HUDEP-2 (cell line): ENCODE measurements around the gene SMPD3.
"Not testable (repeated sequence)": the region's sequence is repeated elsewhere in the genome, so short reads cannot be mapped to it uniquely, and the experiment has no call there.

Source experiments
- DNase-seq, 76 experiments: peaks; one replicate each; lab custom pipeline; 2025; ENCODE audit not compliant: unreplicated experiment in 76 of 76; lab: John Stamatoyannopoulos, UW

Gene SMPD3

DNA sequence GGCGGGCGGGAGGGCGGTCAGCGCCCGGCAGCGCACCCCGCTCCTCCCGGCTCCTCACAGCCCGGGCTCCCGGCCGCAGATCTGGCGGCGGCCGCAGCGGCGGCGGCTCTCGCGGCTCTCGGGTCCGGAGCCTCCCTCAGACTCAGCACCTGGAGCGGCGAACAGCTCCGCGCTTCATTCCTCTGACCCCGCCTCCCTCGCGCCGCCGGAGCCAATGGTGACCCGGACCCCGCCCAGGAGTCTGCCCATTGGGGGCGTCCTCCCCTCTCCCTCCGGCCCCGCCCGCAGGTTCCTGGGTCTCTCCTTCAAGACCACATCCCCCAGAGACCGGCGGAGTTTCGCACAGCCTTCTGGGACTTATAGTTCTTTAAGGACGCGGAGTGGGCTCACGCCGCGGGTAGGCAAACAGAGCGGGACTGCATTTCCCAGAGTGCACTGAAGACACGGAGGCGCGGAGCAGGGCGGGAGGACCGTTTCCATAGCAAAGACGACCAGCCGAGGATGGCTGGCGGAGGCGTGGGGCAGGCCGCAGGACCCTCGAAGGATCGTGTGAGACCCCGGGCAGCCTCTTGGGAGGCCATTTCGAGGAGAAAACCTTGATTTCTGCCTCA, at the start of gene SMPD3:
SMPD3 (minus strand) TSS at position 149 of the 611 bp plus-strand sequence. CDS start 76,327 bp downstream, outside the sequence.
- peak in 74 of 76 experiments; percentile 34 to 96 (median 90) for DNase-seq

- DNase-seq = no peak
These were observed 48.4 kb upstream of the SMPD3 start for GRCh38 chr16:68496689-68497088.

- not testable (repeated sequence) for DNase-seq
These were observed 46.0 kb upstream of the SMPD3 start for GRCh38 chr16:68494261-68494660.

DNA sequence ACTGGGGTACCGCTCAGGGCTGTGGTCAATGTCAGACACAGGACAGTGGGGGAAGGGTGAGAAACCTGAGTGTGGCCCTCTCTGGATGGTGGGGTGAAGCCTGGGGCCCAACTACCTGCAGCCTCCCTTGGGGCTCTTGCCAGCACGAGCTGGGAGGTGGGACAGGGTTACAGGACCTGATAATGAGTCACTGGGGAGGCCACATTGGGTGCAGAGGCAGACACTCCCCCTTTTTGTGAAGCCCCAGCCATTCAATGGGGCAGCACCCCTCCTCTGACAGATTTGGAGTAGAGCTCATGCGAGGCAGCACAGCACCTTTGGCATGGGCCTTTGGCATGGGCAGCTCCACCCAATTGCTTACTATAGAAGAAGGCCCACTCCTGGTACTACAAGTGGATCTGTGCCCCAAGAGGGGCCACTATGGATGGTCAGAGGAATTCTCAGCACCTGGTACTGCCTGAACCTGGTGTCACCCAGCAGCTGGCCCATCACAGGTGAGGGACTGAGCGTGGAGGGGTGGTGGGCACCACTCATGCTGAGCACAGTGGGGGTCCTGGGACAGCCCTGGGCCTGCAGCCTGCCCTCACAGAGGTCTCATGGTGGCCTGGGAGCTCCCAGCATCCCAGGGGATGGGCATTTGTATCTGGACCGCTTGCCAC, 45.2 kb upstream of the SMPD3 start:
- no peak for DNase-seq

- peak in 11 of 76 experiments; percentile 4 to 33 (median 13) for DNase-seq
These were observed 44.5 kb upstream of the SMPD3 start for GRCh38 chr16:68492543-68493411.

DNA sequence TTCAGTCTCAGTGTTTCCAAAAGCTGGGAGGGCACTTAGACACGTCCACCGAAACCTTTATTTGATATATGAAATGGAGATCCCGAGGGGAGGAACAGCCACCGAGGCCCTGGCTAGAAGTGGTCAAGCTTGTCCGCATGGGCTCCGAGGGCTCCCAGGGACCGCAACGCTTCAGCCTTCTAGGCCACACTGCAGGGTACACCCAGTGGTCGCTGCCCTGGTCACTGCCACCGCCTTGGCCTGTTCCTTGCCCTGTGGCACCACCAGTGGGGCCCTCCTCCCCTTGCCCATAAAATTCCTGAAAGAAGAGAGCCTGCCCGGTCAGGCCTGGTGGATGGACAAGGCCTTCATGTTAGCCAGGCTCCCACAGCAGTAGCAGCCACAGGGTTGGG, 43.8 kb upstream of the SMPD3 start:
- DNase-seq = no peak

- no peak for DNase-seq
These were observed 43.3 kb upstream of the SMPD3 start for GRCh38 chr16:68491576-68491950.

GRCh38 chr16:68490829-68491575, 42.7 kb upstream of the SMPD3 start:
- DNase-seq = no peak

DNA sequence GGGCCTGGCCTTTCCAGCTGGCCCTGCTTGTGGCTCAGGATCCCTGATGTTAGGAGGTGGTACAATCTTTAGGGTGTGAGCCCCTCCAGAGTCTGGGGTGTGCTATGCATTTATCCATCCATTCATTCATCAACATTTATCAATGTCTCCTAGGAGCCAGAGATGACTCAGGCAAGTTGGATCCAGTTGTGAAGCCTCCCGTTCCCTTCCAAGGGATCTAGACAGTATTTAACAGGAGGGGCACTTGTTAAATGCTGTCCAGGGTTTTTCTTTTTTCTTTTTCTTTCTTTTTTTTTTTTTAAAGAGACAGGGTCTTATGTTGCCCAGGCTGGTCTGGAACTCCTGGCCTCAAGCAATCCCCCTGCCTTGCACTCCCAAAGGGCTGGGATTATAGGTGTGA, 42.0 kb upstream of the SMPD3 start:
- DNase-seq = no peak

DNA sequence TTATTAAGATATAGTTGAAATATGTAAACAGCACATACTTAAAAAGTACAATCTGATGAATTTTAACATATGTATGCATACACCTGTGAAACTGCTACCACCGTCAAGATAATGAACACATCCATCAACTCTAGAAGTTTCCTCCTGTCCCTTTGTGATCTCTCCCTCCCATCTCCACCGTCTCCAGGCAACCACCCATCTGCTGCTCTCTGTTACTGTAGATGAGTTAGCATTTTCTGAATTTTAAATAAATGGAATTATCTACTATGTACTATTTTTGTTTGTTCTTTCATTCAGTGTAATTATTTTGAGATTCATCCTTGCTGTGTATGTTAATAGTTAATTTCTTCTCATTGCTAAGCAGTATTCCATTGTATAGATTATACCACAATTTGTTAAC, 40.2 kb upstream of the SMPD3 start:
- DNase-seq = no peak

DNA sequence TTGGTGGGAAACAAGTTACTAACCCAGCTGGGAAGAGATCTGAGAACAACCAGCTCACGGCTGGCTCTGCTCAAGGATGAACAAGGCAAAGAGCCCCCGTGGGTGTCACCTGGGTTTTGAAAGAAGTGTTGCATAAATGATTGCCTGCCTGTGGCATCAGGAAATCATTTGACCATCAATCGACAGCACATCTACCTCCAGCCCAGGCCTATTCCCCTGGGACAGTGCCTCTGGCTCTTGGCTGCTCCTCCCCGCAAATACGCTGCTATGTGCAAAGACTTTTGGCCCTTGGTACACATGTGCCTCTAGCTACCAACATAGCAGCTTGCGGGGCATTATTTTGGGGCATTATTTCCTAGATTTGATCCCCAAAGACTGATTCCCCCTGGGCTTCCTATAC, 39.4 kb upstream of the SMPD3 start:
- no peak for DNase-seq

DNA sequence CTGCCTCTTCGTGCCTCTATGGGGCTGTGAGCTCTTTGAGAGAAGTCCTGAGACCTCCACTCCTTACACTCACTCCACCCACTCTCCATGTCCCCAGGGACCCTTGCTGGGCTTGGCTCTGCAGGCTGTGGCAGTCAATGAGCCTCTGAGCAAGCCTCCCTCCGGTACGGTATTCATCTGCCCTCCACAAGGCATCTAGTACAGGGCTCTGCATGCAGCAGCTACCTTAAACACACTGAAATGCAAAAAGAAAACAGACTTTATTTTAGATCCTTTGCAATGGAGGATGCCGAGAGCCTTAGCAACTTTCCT, 38.9 kb upstream of the SMPD3 start:
- DNase-seq = no peak

- DNase-seq = no peak
These were observed 38.3 kb upstream of the SMPD3 start for GRCh38 chr16:68486502-68487202.

GRCh38 chr16:68481636-68482035, 33.3 kb upstream of the SMPD3 start:
- DNase-seq = no peak

DNA sequence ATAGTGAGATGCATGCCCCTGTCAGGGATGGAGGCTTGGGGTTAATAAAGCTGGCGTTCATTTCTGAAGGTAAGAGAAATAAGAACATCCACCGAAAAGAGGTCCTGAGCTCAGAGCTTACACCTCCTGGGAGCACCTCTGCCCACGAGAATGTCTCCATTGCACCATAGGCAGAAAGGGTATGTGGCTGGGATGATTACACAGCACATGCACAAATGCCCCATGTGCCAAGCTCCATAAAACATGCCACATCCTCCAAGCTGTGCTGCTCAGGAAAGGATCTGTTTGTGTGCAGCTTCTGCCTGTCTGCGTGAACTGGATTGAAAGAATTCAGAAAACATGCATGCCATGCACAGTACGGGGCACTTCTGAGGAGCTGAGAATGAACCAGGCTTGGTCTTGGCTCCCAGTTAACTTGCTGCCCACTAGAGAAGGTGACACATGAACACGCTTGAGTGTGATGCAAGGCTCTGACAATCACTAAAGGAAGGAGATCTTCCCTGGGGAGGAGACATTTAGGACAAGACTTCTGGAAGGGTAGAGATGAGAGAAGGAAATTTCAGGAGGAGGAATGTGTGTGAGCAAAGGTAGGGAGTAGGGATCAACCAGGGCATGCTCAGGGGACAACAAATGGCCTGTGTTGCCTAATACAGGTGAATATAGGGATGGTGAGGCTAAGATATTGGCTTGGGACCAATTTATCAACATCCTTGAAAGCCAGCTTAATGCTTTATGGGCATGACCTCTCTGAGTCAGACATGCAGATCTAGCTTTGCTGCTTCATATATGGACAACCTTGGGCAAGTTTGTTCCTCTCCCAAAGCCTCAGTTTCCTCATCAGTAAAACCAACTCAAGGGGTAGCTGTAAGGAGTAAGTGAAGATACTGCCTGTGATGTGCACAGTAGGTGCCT, 32.0 kb upstream of the SMPD3 start:
- DNase-seq = no peak

GRCh38 chr16:68479271-68479670, 31.0 kb upstream of the SMPD3 start:
- no peak for DNase-seq

- no peak for DNase-seq
These were observed 30.4 kb upstream of the SMPD3 start for GRCh38 chr16:68478526-68479250.

- no peak for DNase-seq
These were observed 26.8 kb upstream of the SMPD3 start for GRCh38 chr16:68475071-68475470.
